GM18507 (cell line): ENCODE results near the gene EML1.
"Not testable (repeated sequence)": the region's sequence is repeated elsewhere in the genome, so short reads cannot be mapped to it uniquely, and the experiment has no call there.

Experiments used
- DNase-seq: peaks from one replicate; pipeline ENCODE4 v3.0.0; 2011; ENCODE audit warnings: low read depth; ENCODE audit not compliant: insufficient read length; ENCODE audit errors: extremely low spot score
- FAIRE-seq: peaks from 2 replicates; lab custom pipeline; 2011; peaks lifted over from hg19 to GRCh38; lab: Jason Lieb, UNC

EML1 gene

GRCh38 chr14:99755629-99756603 lies 37.3 kb upstream of the EML1 start:
- FAIRE-seq (no peak), DNase-seq (no peak)

GRCh38 chr14:99756796-99757195 lies 36.4 kb upstream of the EML1 start:
- FAIRE-seq (no peak), DNase-seq (no peak)

GRCh38 chr14:99757331-99758070 lies 35.7 kb upstream of the EML1 start:
- FAIRE-seq (no peak), DNase-seq (no peak)

- DNase-seq (no peak), FAIRE-seq (no peak)
These were observed 34.9 kb upstream of the EML1 start for GRCh38 chr14:99758121-99758821.

GRCh38 chr14:99758872-99759545 lies 34.2 kb upstream of the EML1 start:
- DNase-seq = no peak

GRCh38 chr14:99759546-99759925 lies 33.7 kb upstream of the EML1 start:
- FAIRE-seq = no peak
- no peak for DNase-seq

More at GRCh38 chr14:99758872-99759545, 34.2 kb upstream of the EML1 start:
- FAIRE-seq = no peak

- FAIRE-seq = no peak
- no peak for DNase-seq
These were observed 32.4 kb upstream of the EML1 start for GRCh38 chr14:99760817-99761216.

DNA sequence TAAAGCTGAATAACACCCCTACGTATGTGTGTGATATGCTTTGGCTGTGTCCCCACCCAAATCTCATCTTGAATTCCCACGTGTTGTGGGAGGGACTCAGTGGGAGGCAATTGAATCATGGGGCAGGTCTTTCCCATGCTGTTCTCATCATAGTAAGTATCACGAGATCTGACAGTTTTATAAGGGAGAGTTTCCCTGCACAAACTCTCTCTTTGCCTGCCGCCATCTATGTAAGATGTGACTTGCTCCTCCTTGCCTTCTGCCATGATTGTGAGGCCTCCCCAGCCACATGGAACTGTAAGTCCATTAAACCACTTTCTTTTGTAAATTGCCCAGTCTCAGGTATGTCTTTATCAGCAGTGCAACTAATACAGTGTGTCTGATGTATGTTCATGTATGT lies 30.3 kb upstream of the EML1 start:
- not testable (repeated sequence) for DNase-seq, FAIRE-seq

- DNase-seq (no peak), FAIRE-seq (no peak)
These were observed 29.5 kb upstream of the EML1 start for GRCh38 chr14:99763527-99764221.

DNA sequence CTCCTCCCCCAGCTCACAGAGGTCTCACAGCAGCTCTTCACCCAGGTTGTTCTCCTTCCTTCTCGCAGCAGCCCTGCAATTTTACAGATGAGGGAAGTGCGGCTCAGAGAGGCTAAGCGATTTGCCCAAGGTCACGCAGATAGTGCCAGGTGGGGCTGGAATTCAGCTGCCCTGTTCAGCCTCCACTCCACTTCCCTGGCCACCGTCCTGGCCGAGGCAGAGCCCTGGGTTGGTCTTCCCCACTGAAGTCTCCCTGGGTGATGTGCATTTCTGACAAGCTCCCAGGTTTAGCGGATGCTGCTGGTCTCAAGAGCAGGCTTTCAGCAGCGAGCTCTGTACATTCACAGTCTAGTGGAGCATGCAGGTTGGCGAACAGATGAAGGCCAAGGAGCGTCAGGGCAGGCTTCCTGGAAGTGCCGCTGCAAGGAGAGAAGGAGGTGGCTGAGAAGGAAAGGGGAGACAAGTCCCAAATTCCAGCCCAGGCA lies 28.9 kb upstream of the EML1 start:
- DNase-seq (no peak), FAIRE-seq (no peak)

GRCh38 chr14:99768381-99768780 lies 24.8 kb upstream of the EML1 start:
- FAIRE-seq = no peak
- no peak for DNase-seq

DNA sequence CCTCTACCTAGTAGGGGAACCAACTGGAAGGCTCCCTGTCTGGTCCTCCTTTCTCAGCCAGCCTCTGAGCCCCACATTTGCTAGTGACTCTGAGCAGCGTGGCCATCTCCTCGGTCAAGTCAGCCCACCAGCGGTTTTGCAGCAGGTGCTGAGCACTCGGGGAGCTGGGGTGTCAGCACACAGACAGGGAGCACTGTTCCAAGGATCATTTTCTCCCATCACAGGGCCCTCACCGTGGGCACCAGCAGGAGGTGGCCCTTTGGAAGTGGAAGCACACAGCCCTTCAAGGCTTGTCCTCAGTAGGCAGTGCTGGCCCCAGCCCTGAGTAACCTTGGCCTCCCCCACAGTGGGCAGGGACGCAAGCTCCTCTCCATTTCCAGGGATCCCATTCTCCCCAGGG lies 24.1 kb upstream of the EML1 start:
- FAIRE-seq (no peak), DNase-seq (no peak)

DNA sequence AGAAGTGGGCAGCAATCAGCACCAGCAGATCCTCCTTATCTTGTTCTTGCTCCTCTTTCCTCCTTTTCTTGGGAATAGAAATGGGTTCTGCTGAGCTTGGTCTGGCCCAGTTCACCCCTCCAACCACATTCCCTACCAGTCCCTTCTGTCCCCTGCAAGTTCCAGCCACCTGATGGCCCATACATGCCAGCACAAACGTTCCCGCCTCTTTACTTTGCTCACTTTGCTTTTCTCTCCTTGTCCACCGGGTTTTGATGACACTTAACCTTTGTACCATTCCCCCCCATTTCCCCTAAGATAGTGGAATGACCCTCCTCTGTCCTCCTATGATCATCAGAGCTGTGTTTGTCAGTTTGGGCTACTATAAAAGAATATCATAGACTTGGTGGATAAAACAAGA lies 23.4 kb upstream of the EML1 start:
- DNase-seq (no peak), FAIRE-seq (no peak)

DNA sequence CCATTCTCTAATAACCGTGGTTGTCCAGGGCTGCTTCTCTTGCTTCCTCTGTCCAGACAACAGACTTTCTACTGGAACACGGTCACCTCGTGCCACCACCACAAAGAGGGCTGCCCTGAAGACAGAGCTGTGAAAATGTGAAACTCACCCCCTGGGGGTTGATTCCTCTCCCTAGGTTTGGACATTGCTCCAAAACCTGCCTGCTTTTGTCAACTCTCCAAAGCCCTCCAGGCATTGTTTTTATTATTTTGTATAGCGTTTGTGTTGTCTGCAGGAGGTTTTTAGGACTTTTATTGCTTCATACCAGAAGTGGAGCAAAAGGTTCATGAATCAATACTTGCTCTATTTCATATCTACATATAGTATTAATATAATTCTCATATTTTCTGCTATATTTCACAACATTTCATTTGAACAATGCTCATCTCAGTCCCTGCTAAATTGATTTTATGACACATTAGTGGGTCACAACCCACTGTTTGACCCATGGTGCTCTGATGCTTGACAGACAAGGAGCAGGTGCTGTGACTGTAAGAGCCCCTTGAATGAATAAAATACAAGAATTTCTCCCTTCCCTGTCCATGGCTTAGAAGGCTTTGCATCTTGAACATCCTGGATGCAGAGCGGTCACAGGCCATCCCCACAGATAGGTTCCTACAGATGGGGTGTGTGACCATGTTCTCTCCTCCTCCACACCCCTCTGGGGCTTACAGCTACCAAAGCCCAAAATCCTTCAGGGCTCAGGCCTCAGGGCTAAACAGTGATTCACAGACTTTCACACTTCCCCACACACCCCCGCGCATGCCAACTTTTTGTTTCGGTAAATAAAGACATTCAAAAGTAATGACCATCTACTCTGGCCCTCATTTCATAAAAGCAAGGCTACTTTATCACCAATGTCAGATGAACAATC lies 20.6 kb upstream of the EML1 start:
- FAIRE-seq (no peak), DNase-seq (no peak)

DNA sequence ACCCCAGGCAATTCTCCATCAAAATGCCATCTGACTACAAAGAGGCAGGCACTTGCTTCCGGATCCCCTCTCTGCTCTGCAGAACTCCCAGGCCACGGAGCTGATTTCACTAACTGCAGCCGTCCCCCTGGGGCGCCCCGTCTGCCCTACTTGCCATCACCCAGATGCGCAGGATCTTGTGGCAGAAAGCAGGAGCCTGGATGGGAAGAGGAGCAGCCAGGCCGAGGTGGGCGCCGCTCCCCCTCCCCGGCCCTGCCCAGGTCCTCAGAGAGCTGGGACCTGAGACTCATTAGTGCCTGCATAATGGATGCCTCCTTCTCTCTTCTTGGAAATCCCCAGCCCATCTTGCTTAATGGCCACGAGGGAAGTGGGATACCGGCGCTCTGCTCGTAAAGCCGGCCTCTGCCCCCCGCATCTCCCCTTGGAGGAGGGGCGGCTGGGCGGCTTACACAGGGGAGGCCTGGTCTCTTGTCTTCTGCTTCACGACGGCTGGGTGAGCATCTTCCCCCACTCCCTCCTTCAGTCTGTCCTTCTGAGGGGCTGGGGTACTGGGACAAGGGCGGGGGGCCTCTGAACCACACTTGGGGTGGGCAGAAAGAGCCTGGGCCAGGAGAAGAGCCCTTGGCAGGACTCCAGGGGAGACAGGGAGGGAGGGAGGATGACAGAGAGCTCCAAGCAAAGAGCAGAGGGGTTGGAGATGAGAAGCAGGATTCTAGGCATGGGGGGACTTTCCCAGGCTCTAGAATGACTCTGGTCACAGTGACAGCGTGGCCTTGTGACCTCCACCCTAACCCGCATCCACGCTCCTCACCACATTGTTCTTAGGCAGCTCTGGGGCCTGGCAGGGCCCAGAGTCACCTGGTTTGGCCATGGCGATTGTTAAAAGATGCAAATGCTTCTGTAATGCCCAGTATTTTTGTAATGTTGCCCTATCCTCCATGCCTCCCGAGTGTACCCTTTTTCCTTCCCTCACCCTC lies 19.4 kb upstream of the EML1 start:
- FAIRE-seq (no peak), DNase-seq (no peak)

GRCh38 chr14:99774556-99775307 lies 18.5 kb upstream of the EML1 start:
- FAIRE-seq (no peak), DNase-seq (no peak)
